Measurements from ENCODE around the gene TEAD1.

Gene TEAD1

GRCh38 chr11:12902791-12903486 lies 228.7 kb downstream of the TEAD1 start:
- H3K4me3 ChIP-seq (ENCODE audit: low read depth in 1 of 2, low read length in 2 of 2) = no peak overlapping the region
- no peak overlapping the region for H3K27ac ChIP-seq (ENCODE audit: low read depth, low read length)
- no peak overlapping the region for H3K9ac ChIP-seq (ENCODE audit: low read length)
- peaks cover 25% of the 10 kb centered on the region for H3K36me3 ChIP-seq (ENCODE audit: insufficient read depth, low read length)
- peaks cover 5% of the 10 kb centered on the region for H3K4me1 ChIP-seq (ENCODE audit: insufficient read depth, low read length)
- no peaks in the 10 kb centered on the region for H3K9me3 ChIP-seq (ENCODE audit: low read length)
- H3K27me3 ChIP-seq (ENCODE audit: control insufficient read depth in 1 of 2, insufficient read depth in 2 of 2, low read length in 2 of 2) = no peaks in the 10 kb centered on the region

- Histone ChIP-seq H3K9me3 (ENCODE audit: low read length) (no peaks in the 10 kb centered on the region), H3K27me3 (ENCODE audit: control insufficient read depth in 1 of 2, insufficient read depth in 2 of 2, low read length in 2 of 2) (no peaks in the 10 kb centered on the region), H3K4me3 (ENCODE audit: low read depth in 1 of 2, low read length in 2 of 2) (no peak overlapping the region), H3K27ac (ENCODE audit: low read depth, low read length) (no peak overlapping the region), H3K4me1 (ENCODE audit: insufficient read depth, low read length) (no peaks in the 10 kb centered on the region), H3K9ac (ENCODE audit: low read length) (no peak overlapping the region), H3K36me3 (ENCODE audit: insufficient read depth, low read length) (peaks cover 19% of the 10 kb centered on the region)
These were observed 231.2 kb downstream of the TEAD1 start for GRCh38 chr11:12905435-12905834.

GRCh38 chr11:12906501-12906900 lies 232.3 kb downstream of the TEAD1 start:
- no peak overlapping the region for H3K9ac ChIP-seq (ENCODE audit: low read length)
- H3K27ac ChIP-seq (ENCODE audit: low read depth, low read length) = no peak overlapping the region
- H3K27me3 ChIP-seq (ENCODE audit: control insufficient read depth in 1 of 2, insufficient read depth in 2 of 2, low read length in 2 of 2) = no peaks in the 10 kb centered on the region
- peaks cover 19% of the 10 kb centered on the region for H3K36me3 ChIP-seq (ENCODE audit: insufficient read depth, low read length)
- H3K4me3 ChIP-seq (ENCODE audit: low read depth in 1 of 2, low read length in 2 of 2) = no peak overlapping the region
- no peaks in the 10 kb centered on the region for H3K9me3 ChIP-seq (ENCODE audit: low read length)
- no peaks in the 10 kb centered on the region for H3K4me1 ChIP-seq (ENCODE audit: insufficient read depth, low read length)

GRCh38 chr11:12909879-12910278 lies 235.7 kb downstream of the TEAD1 start:
- peaks cover 7% of the 10 kb centered on the region for H3K4me1 ChIP-seq (ENCODE audit: insufficient read depth, low read length)
- H3K9me3 ChIP-seq (ENCODE audit: low read length) = no peaks in the 10 kb centered on the region
- no peak overlapping the region for H3K4me3 ChIP-seq (ENCODE audit: low read depth in 1 of 2, low read length in 2 of 2)
- H3K27me3 ChIP-seq (ENCODE audit: control insufficient read depth in 1 of 2, insufficient read depth in 2 of 2, low read length in 2 of 2) = no peaks in the 10 kb centered on the region
- peaks cover 8% of the 10 kb centered on the region for H3K36me3 ChIP-seq (ENCODE audit: insufficient read depth, low read length)
- H3K27ac ChIP-seq (ENCODE audit: low read depth, low read length) = no peak overlapping the region
- H3K9ac ChIP-seq (ENCODE audit: low read length) = no peak overlapping the region

GRCh38 chr11:12914400-12914912 lies 240.2 kb downstream of the TEAD1 start:
- Histone ChIP-seq H3K27ac (ENCODE audit: low read depth, low read length) (peak overlapping the region; percentile 68), H3K9ac (ENCODE audit: low read length) (no peak overlapping the region), H3K27me3 (ENCODE audit: control insufficient read depth in 1 of 2, insufficient read depth in 2 of 2, low read length in 2 of 2) (no peaks in the 10 kb centered on the region), H3K36me3 (ENCODE audit: insufficient read depth, low read length) (peaks cover 8% of the 10 kb centered on the region), H3K4me1 (ENCODE audit: insufficient read depth, low read length) (peaks cover 13% of the 10 kb centered on the region), H3K9me3 (ENCODE audit: low read length) (no peaks in the 10 kb centered on the region), H3K4me3 (ENCODE audit: low read depth in 1 of 2, low read length in 2 of 2) (no peak overlapping the region)

GRCh38 chr11:12915093-12915492 lies 240.9 kb downstream of the TEAD1 start:
- no peaks in the 10 kb centered on the region for H3K27me3 ChIP-seq (ENCODE audit: control insufficient read depth in 1 of 2, insufficient read depth in 2 of 2, low read length in 2 of 2)
- peaks cover 8% of the 10 kb centered on the region for H3K36me3 ChIP-seq (ENCODE audit: insufficient read depth, low read length)
- H3K9me3 ChIP-seq (ENCODE audit: low read length) = no peaks in the 10 kb centered on the region
- H3K4me3 ChIP-seq (ENCODE audit: low read depth in 1 of 2, low read length in 2 of 2) = no peak overlapping the region
- peak overlapping the region; percentile 68 for H3K27ac ChIP-seq (ENCODE audit: low read depth, low read length)
- H3K9ac ChIP-seq (ENCODE audit: low read length) = no peak overlapping the region
- H3K4me1 ChIP-seq (ENCODE audit: insufficient read depth, low read length) = peaks cover 13% of the 10 kb centered on the region

DNA sequence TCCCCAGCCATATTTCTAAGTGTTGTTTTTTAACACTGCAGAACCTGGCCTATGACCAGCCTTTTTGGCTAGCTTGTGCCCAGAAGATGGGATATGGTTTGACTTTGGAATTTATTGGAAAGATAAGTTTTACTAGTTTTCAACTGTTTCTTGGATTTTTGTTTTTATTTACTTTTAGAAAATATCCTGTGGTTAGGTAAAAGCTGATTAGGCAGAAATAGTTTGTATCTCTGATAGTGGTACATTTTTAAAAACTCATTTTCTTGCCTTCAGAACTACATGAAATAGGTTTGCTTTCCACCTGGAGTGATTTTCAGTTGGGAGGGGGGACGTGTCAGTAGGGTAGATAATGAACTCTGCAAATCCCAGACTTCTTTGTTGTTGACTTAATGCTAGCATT lies 243.6 kb downstream of the TEAD1 start:
- no peak overlapping the region for H3K27ac ChIP-seq (ENCODE audit: low read depth, low read length)
- H3K9me3 ChIP-seq (ENCODE audit: low read length) = no peaks in the 10 kb centered on the region
- no peak overlapping the region for H3K4me3 ChIP-seq (ENCODE audit: low read depth in 1 of 2, low read length in 2 of 2)
- no peak overlapping the region for H3K9ac ChIP-seq (ENCODE audit: low read length)
- H3K27me3 ChIP-seq (ENCODE audit: control insufficient read depth in 1 of 2, insufficient read depth in 2 of 2, low read length in 2 of 2) = no peaks in the 10 kb centered on the region
- no peaks in the 10 kb centered on the region for H3K36me3 ChIP-seq (ENCODE audit: insufficient read depth, low read length)
- peaks cover 13% of the 10 kb centered on the region for H3K4me1 ChIP-seq (ENCODE audit: insufficient read depth, low read length)

GRCh38 chr11:12918667-12919066 lies 244.4 kb downstream of the TEAD1 start:
- Histone ChIP-seq H3K4me1 (ENCODE audit: insufficient read depth, low read length) (peaks cover 13% of the 10 kb centered on the region), H3K27me3 (ENCODE audit: control insufficient read depth in 1 of 2, insufficient read depth in 2 of 2, low read length in 2 of 2) (no peaks in the 10 kb centered on the region), H3K36me3 (ENCODE audit: insufficient read depth, low read length) (no peaks in the 10 kb centered on the region), H3K9ac (ENCODE audit: low read length) (no peak overlapping the region), H3K27ac (ENCODE audit: low read depth, low read length) (no peak overlapping the region), H3K9me3 (ENCODE audit: low read length) (no peaks in the 10 kb centered on the region), H3K4me3 (ENCODE audit: low read depth in 1 of 2, low read length in 2 of 2) (no peak overlapping the region)

- H3K27me3 ChIP-seq (ENCODE audit: control insufficient read depth in 1 of 2, insufficient read depth in 2 of 2, low read length in 2 of 2) = no peaks in the 10 kb centered on the region
- H3K36me3 ChIP-seq (ENCODE audit: insufficient read depth, low read length) = peaks cover 24% of the 10 kb centered on the region
- no peak overlapping the region for H3K9ac ChIP-seq (ENCODE audit: low read length)
- no peaks in the 10 kb centered on the region for H3K9me3 ChIP-seq (ENCODE audit: low read length)
- no peak overlapping the region for H3K27ac ChIP-seq (ENCODE audit: low read depth, low read length)
- no peaks in the 10 kb centered on the region for H3K4me1 ChIP-seq (ENCODE audit: insufficient read depth, low read length)
- H3K4me3 ChIP-seq (ENCODE audit: low read depth in 1 of 2, low read length in 2 of 2) = no peak overlapping the region
These were observed 248.2 kb downstream of the TEAD1 start for GRCh38 chr11:12922418-12922817.

DNA sequence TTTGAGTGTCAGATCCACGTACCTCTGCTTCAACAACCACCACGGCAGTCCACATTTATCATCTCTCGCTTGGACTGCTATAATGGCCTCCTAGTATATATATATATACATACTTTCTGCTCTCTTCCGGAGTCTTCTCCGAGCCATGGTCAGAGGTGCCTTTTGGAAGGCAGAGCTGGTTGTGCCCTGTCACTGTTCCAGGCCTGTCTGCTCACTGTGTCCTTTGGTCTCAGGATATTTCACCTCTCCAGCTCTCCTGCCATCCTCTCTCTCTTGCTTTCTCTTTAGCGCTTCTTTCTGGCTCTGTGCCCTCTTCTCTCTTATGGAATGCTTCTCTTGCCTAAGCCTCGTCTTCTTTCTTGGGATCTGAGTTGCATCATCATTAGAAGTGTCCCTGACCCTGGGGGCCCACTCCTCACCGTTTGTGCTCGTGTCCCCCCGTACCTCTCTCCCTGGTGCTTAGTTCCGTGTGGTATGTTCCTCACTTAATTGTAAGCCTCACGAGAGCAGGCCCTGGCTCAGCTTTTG lies 248.8 kb downstream of the TEAD1 start:
- no peaks in the 10 kb centered on the region for H3K4me1 ChIP-seq (ENCODE audit: insufficient read depth, low read length)
- H3K9me3 ChIP-seq (ENCODE audit: low read length) = no peaks in the 10 kb centered on the region
- no peak overlapping the region for H3K9ac ChIP-seq (ENCODE audit: low read length)
- no peak overlapping the region for H3K27ac ChIP-seq (ENCODE audit: low read depth, low read length)
- peaks cover 24% of the 10 kb centered on the region for H3K36me3 ChIP-seq (ENCODE audit: insufficient read depth, low read length)
- H3K4me3 ChIP-seq (ENCODE audit: low read depth in 1 of 2, low read length in 2 of 2) = no peak overlapping the region
- no peaks in the 10 kb centered on the region for H3K27me3 ChIP-seq (ENCODE audit: control insufficient read depth in 1 of 2, insufficient read depth in 2 of 2, low read length in 2 of 2)

DNA sequence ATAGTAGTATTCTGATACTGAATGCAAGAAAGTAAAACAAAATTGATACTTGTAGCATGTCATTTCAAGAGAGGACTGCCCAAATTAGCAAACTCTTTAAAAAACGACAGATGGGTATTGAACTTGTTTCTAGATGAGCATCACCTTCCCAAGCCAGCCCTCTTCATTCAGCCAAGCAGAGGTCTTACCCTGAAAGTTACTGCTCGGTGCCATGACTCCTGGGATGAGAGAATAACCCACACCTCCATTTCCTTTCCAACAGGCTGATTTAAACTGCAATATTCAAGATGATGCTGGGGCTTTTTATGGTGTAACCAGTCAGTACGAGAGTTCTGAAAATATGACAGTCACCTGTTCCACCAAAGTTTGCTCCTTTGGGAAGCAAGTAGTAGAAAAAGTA lies 250.4 kb downstream of the TEAD1 start:
- Histone ChIP-seq H3K27me3 (ENCODE audit: control insufficient read depth in 1 of 2, insufficient read depth in 2 of 2, low read length in 2 of 2) (no peaks in the 10 kb centered on the region), H3K9me3 (ENCODE audit: low read length) (no peaks in the 10 kb centered on the region), H3K9ac (ENCODE audit: low read length) (no peak overlapping the region), H3K4me1 (ENCODE audit: insufficient read depth, low read length) (no peaks in the 10 kb centered on the region), H3K27ac (ENCODE audit: low read depth, low read length) (no peak overlapping the region), H3K36me3 (ENCODE audit: insufficient read depth, low read length) (peaks cover 24% of the 10 kb centered on the region), H3K4me3 (ENCODE audit: low read depth in 1 of 2, low read length in 2 of 2) (no peak overlapping the region)

DNA sequence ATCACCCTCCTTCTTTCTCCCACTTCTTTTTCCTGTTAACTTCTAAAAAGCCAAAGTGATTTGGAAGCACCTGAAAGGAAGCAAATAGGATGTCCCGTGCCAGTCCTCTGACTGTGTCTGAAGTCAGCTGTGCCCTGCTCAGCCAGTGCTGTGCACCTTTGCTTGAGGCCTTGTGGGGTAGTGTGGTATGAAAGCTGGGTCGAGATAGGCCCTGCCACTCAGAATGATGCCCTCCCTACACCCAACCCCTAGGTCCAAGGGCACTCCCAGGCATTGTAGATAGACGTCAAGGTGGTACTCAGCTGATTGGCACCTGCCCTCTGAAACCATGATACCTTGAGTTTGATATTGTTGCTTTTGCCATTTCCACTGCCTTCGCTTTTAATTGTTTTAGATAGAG lies 251.3 kb downstream of the TEAD1 start:
- H3K4me3 ChIP-seq (ENCODE audit: low read depth in 1 of 2, low read length in 2 of 2) = no peak overlapping the region
- no peaks in the 10 kb centered on the region for H3K27me3 ChIP-seq (ENCODE audit: control insufficient read depth in 1 of 2, insufficient read depth in 2 of 2, low read length in 2 of 2)
- H3K9ac ChIP-seq (ENCODE audit: low read length) = no peak overlapping the region
- peaks cover 29% of the 10 kb centered on the region for H3K36me3 ChIP-seq (ENCODE audit: insufficient read depth, low read length)
- no peak overlapping the region for H3K27ac ChIP-seq (ENCODE audit: low read depth, low read length)
- H3K4me1 ChIP-seq (ENCODE audit: insufficient read depth, low read length) = no peaks in the 10 kb centered on the region
- H3K9me3 ChIP-seq (ENCODE audit: low read length) = no peaks in the 10 kb centered on the region
